Esophagus muscularis mucosa (tissue), 4 donors: ENCODE measurements around the gene FKBP5. TPM values are rescaled to one million over a fixed set of nuclear protein-coding genes. Genes with fewer than 3 reads are reported as not detected.
"Not testable (repeated sequence)": the region's sequence is repeated elsewhere in the genome, so short reads cannot be mapped to it uniquely, and the experiment has no call there.

Source experiments
- DNase-seq: peaks from one replicate; pipeline ENCODE4 v3.0.0-alpha.2; 2017; ENCODE audit errors: extremely low spot score
- H3K27ac ChIP-seq, 4 donors: fragments of 200-600 bp; sonication (generic); replicated peaks in 1 of 4; 1 replicate in 3 of 4; 2 replicates in 1 of 4; pipeline ENCODE4 v1.5.1; 2016 to 2019; ENCODE audit warnings: mild to moderate bottlenecking in 1 of 4
- H3K27me3 ChIP-seq, 4 donors: fragments of 200-600 bp; sonication (generic); one replicate each; pipeline versions ENCODE4 v1.5.1 to v1.6.0; 2016 to 2019
- H3K36me3 ChIP-seq, 4 donors: fragments of 200-600 bp; sonication (generic); one replicate each; pipeline ENCODE4 v1.5.1; 2016 to 2019
- H3K4me1 ChIP-seq, 4 donors: fragments of 200-600 bp; sonication (generic); one replicate each; pipeline ENCODE4 v1.5.1; 2016 to 2019
- H3K4me3 ChIP-seq, 4 donors: fragments of 200-600 bp; sonication (generic); 1 replicate in 2 of 4; 2 replicates in 2 of 4; pipeline ENCODE4 v1.5.1; 2016 to 2019; ENCODE audit warnings: mild to moderate bottlenecking in 4 of 4, moderate library complexity in 1 of 4
- H3K9me3 ChIP-seq, 4 donors: fragments of 200-600 bp; sonication (generic); 1 replicate in 3 of 4; 2 replicates in 1 of 4; pipeline ENCODE4 v1.5.1; 2016 to 2019
- EP300 ChIP-seq: sonication (generic); formaldehyde crosslinking; IDR thresholded peaks from one replicate; pipeline ENCODE4 v1.6.1; 2017; ENCODE audit warnings: antibody characterized with exemption
- POLR2A ChIP-seq: fragments of 450-650 bp; IDR thresholded peaks from one replicate; pipeline ENCODE4 v1.6.1; 2017; ENCODE audit warnings: antibody characterized with exemption, moderate library complexity, mild to moderate bottlenecking, low read depth
- POLR2AphosphoS5 ChIP-seq, 2 donors: sonication (generic); formaldehyde crosslinking; IDR thresholded peaks; one replicate each; pipeline ENCODE4 v1.6.1; 2017; ENCODE audit warnings: antibody characterized with exemption in 2 of 2
- WGBS: methylation state at CpG from one replicate; pipeline ENCODE4 v1.1.5; 2018; 5-methylcytosine and 5-hydroxymethylcytosine counted together
- intact Hi-C: fragments of 100-400 bp; cut with DNase I; formaldehyde crosslinking; loops from one replicate; pipeline ENCODE4 v1.15.1; 2023
- total RNA-seq, 4 donors: library from RNA; depleted of rRNA; stranded (reverse); fragments of >200 nt; gene quantifications; one replicate each; pipeline versions ENCODE4 v1.1.0 to v1.2.1, GENCODE V29; 2016
- TF ChIP-seq, protein P1 (sequence below), 3 experiments: fragments of 200-600 bp in 2 of 3; fragments of 450-650 bp in 1 of 3; sonication (generic) in 2 of 3; IDR thresholded peaks; one replicate each; pipeline ENCODE4 v1.5.1; 2017 to 2019; ENCODE audit warnings: antibody characterized with exemption in 3 of 3, mild to moderate bottlenecking in 2 of 3, moderate library complexity in 1 of 3

FKBP5 gene
- total RNA-seq, 4 donors from 2014 or later = 477 to 689 (median 593) TPM

DNA sequence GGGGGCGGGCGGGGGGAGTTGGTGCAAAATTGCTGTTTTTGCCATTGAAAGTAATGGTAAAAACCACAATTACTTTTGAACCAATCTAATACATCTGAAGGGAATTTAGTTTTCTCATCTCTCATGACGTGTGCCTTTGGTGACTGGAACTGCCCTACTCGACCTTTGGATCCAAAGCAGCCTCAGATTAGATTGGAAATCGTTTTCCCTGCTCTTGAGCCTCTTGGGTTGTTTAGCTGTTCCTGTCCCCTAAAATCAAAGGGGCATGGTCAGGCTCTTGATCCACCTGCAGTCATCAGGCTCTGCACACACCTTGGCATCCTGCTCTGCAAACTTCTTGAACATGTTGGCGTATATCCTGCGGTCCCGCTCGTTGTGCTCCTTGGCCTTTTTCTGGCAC is 112.0 kb downstream of the FKBP5 start:
- intact Hi-C loops = loop anchor here (5.0 kb wide), 2 partner anchors 54 to 61 kb away; no protein-coding TSS in a partner anchor
- H3K36me3 ChIP-seq = peaks cover 77 to 100% (median 99%) of the 10 kb centered on the region in 4 donors
- TF ChIP-seq POLR2A (no peak), POLR2AphosphoS5 (IDR thresholded peaks at IDR 0.05) (peak in 1 of 2 donors; percentile 29), EP300 (no peak)
- TF ChIP-seq, protein P1, sequence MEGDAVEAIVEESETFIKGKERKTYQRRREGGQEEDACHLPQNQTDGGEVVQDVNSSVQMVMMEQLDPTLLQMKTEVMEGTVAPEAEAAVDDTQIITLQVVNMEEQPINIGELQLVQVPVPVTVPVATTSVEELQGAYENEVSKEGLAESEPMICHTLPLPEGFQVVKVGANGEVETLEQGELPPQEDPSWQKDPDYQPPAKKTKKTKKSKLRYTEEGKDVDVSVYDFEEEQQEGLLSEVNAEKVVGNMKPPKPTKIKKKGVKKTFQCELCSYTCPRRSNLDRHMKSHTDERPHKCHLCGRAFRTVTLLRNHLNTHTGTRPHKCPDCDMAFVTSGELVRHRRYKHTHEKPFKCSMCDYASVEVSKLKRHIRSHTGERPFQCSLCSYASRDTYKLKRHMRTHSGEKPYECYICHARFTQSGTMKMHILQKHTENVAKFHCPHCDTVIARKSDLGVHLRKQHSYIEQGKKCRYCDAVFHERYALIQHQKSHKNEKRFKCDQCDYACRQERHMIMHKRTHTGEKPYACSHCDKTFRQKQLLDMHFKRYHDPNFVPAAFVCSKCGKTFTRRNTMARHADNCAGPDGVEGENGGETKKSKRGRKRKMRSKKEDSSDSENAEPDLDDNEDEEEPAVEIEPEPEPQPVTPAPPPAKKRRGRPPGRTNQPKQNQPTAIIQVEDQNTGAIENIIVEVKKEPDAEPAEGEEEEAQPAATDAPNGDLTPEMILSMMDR (IDR thresholded peaks at IDR 0.05) = no peak
- no peak overlapping the region for H3K27ac ChIP-seq
- no peaks in the 10 kb centered on the region for H3K27me3 ChIP-seq
- no peaks in the 10 kb centered on the region for H3K9me3 ChIP-seq
- no peak for DNase-seq
- 93% methylated on average over 8 of the region's 9 CpGs for WGBS
- peaks cover 0 to 9% (median 0%) of the 10 kb centered on the region in 4 donors for H3K4me1 ChIP-seq
- H3K4me3 ChIP-seq = no peak overlapping the region

GRCh38 chr6:35573495-35574110 is 115.1 kb downstream of the FKBP5 start:
- Histone ChIP-seq H3K4me1 (peaks cover 0 to 8% (median 0%) of the 10 kb centered on the region in 4 donors), H3K4me3 (no peak overlapping the region), H3K27me3 (no peaks in the 10 kb centered on the region), H3K36me3 (peaks cover 56 to 78% (median 68%) of the 10 kb centered on the region in 4 donors), H3K9me3 (no peaks in the 10 kb centered on the region), H3K27ac (peak overlapping the region in 1 of 4 donors; percentile 12)
- no peak for DNase-seq
- intact Hi-C loops = no loop called here
- WGBS = 78% methylated on average over 3 of the region's 3 CpGs
- TF ChIP-seq POLR2AphosphoS5 (IDR thresholded peaks at IDR 0.05) (peak in 1 of 2 donors; percentile 19), EP300 (no peak), POLR2A (no peak)
- TF ChIP-seq, protein P1 (IDR thresholded peaks at IDR 0.05) = no peak

- intact Hi-C loops, H3K4me3 ChIP-seq, DNase-seq, H3K4me1 ChIP-seq, H3K9me3 ChIP-seq, H3K27me3 ChIP-seq: not testable (repeated sequence)
- WGBS = 100% methylated on average over 2 of the region's 2 CpGs
- Histone ChIP-seq H3K36me3 (peaks cover 39 to 51% (median 41%) of the 10 kb centered on the region in 4 donors), H3K27ac (peak overlapping the region in 2 of 4 donors; percentile 5 to 25)
- peak in 1 of 2 donors; percentile 63 for TF ChIP-seq POLR2AphosphoS5 (IDR thresholded peaks at IDR 0.05)
Observed at GRCh38 chr6:35570885-35571330, 117.8 kb downstream of the FKBP5 start.

DNA sequence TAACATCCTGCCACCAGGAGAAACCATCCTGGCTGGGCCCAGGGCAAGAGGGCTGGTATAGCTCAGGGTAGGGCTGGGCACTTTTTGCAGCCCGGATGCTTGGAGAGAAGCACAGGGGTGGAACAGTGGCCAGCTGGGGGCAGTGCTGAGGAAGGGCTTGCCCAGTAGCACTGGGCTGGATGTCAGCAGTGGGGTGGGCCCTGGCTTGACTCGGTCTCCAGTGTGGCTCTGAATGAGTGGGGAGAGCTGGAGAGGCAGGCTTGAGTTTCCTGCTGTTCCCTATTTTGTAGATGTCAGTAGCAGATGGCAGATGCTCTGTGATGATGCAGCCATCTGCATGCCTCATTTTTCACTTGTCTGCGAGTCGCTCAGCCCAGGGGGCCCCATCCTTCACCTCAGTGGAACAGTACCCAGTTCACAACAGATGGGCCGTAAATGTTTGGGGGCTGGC is 119.7 kb downstream of the FKBP5 start:
- Histone ChIP-seq H3K27me3 (peaks cover 0 to 15% (median 0%) of the 10 kb centered on the region in 4 donors), H3K9me3 (no peaks in the 10 kb centered on the region), H3K4me1 (peaks cover 0 to 9% (median 0%) of the 10 kb centered on the region in 4 donors), H3K27ac (no peak overlapping the region), H3K36me3 (peaks cover 20 to 32% (median 23%) of the 10 kb centered on the region in 4 donors), H3K4me3 (no peak overlapping the region)
- 69% methylated on average over 5 of the region's 5 CpGs for WGBS
- TF ChIP-seq POLR2AphosphoS5 (IDR thresholded peaks at IDR 0.05) (peak; percentile 32 to 78), EP300 (no peak), POLR2A (no peak)
- TF ChIP-seq, protein P1 (IDR thresholded peaks at IDR 0.05) = peak; percentile 38 to 59 (median 47)
- intact Hi-C loops = no loop called here
- DNase-seq = peak; percentile 93

DNA sequence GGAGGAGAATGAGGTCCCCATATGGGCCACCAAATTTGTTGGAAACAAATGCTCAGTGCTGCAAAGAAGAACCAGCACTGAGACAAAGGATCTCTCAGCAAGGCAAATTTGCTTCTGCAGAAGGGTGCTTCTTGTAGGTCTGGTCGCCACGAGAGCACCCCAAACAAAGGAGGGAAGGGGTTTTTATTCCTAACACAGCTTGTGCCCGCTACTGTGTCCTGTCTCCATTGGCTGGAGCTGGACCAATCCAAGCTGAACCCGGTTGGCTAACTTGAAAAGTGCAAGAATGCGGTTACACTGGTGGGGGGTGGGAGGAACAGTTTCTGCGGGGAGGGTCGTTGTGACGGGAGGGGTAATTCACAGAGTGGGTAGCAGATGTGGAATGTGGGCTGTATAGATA is 121.9 kb downstream of the FKBP5 start:
- TF ChIP-seq, protein P1 (IDR thresholded peaks at IDR 0.05) = no peak
- TF ChIP-seq POLR2AphosphoS5 (IDR thresholded peaks at IDR 0.05) = no peak
- TF ChIP-seq POLR2A = no peak
- TF ChIP-seq EP300 = no peak
- Histone ChIP-seq H3K9me3 (no peaks in the 10 kb centered on the region), H3K27ac (no peak overlapping the region), H3K36me3 (peaks cover 0 to 10% (median under 1%) of the 10 kb centered on the region in 4 donors), H3K4me3 (no peak overlapping the region), H3K27me3 (peaks cover 0 to 20% (median 0%) of the 10 kb centered on the region in 4 donors), H3K4me1 (peaks cover 0 to 9% (median 0%) of the 10 kb centered on the region in 4 donors)
- intact Hi-C loops = no loop called here
- WGBS = 89% methylated on average over 8 of the region's 8 CpGs
- DNase-seq = no peak
